GM19455 (cell line): ENCODE results near the gene BARHL2.

Source experiments
- ATAC-seq: cut with Tn5 transposase; IDR thresholded peaks from one replicate; pipeline ENCODE4 v1.9.1; 2021; ENCODE audit not compliant: unreplicated experiment

BARHL2 gene

DNA sequence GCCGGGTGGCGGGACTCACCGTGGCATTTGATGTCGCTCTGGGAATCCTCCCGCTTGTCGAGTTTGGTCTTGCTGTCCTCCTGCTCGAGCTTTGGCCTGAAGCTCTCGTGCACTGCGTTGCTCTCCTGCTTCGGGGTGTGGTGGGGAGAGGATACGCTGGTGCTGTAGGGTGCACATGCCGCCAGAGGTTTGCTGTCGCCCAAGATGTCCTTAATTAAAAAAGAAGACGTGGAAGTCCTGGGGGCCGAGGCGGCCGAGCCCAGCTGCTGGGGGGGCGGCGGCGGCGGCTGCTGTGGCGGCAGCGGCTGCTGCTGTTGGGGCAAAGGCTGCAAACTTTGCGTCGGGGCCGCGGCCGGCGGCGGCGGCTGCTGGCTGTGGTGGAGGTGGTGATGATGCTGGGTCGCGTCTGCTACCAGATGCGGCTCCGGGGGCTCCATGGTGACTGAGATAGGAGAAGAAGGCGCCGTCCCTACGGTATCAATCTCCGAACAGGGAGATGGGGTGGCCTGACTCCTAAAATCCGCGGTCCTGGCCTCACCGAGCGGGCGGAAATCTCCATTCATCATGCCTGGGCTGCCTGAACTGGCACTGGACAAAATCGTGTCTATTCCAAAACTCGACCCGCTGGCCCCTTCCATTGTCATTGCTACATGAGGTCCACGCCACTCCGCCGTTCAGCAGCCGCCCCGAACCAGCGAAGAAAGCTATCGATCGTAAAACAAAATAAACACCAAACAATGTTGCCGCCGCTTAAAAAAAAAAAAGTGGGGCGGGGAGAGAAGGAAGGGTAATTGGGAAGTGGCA is at the start of gene BARHL2:
Gene BARHL2, minus strand, starts transcription at position 751 of the 804 bp plus-strand sequence. Its CDS starts 107 bp downstream, at position 644.
- no peak for ATAC-seq

DNA sequence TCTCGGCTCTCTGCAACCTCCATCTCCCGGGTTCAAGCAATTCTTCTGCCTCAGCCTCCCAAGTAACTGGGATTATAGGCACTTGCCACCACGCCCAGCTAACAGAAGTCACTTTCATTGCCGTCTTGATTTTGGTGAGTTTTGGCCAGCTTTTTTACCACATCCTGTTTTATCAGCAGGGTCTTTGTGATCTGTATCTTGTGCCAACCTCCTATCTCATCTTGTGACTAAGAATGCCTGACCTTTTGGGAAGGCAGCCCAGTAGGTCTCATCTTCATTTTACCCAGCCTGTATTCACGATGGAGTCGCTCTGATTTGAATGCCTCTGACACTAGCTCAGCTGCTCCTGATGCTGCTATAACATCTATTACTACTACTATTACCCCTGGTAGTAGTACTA is 46.8 kb upstream of the BARHL2 start:
- no peak for ATAC-seq

DNA sequence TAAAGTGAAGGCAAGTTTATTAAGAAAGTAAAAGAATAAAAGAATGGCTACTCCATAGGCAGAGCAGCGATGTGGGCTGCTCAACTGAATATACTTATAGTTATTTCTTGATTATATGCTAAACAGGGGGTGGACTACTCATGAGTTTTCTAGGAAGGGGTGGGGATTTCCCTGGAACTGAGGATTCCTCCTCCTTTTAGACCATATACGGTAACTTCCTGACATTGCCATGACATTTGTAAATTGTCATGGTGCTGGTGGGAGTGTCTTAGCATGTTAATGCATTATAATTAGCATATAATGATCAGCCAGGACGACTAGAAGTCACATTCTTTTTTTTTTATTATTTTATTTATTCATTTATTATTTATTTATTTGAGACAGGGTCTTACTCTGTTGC is 46.4 kb upstream of the BARHL2 start:
- ATAC-seq, result no peak

DNA sequence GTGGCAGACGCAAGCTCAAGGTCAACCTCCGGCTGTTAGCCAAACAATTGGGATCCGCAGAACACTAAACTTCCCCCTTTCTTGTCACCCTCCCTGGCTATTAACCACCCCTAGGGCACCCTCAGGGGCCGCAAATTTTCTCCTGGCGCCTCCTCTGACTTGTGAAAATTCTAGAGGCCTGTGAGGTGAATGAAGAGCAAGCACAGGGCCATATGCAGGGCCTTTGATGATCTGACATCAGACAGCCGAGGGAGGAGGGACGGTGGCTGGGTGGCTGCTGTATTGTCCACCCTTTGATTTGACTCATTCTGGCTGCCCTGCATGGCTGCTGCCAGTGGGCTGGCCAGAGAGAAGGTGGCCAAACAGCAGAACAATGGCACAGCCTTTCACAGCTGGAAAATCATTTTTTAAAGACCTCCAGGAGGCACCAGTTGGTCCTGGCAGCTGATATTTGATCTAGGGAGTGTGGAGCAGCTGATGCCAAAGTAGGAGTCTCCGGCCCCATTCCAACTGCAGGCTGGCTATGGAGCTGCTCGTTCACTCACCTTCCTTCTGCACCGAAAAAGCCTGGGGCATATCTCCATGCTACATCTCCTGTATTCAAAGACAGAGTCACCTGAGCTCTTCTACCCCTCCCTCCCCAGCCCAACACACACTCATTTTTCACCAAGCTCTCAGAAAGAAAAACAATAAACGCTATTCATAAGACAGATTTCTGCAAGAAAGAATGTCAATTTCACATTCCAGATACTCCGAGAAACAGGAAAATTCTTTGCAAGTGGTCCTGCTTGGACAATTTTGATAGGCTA is 44.9 kb upstream of the BARHL2 start:
- no peak for ATAC-seq

DNA sequence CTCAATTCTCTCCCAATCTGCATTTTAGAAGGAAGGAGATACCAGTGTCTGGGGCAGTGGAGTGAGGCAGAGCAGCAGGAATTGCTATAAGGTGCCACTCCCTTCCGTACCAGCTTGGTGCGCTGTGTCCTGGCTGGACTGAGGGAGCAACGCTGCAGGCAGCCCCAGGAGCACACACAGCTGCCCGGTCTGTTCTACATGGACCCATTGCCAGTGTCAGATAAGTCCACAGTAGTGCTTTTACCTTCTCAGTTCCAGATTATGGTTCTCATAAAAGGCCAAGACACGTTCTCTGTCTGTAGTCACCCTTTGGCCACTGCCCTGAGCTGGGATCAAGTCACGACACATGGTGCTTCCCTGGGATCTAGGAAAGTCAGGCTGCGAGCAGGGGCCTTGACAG is 44.1 kb upstream of the BARHL2 start:
- no peak for ATAC-seq

DNA sequence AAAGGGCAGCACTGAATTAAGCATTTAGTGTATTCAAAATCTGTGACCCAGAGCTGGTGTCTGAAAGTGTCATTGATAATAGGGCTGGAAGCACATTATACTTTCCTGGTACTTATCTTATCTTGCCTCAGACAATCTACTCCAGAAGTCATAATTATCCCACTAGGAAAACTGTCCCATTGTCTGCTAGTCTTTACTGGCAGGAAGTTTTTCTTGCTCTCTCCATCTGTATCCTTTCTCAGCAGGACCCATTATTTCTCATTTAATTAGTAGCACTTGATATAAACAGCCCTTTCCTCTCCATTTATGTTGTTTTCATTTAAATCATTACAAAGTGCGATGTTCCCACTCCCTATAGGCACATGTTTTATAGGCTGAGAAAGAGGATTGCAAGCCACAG is 36.5 kb upstream of the BARHL2 start:
- no peak for ATAC-seq

DNA sequence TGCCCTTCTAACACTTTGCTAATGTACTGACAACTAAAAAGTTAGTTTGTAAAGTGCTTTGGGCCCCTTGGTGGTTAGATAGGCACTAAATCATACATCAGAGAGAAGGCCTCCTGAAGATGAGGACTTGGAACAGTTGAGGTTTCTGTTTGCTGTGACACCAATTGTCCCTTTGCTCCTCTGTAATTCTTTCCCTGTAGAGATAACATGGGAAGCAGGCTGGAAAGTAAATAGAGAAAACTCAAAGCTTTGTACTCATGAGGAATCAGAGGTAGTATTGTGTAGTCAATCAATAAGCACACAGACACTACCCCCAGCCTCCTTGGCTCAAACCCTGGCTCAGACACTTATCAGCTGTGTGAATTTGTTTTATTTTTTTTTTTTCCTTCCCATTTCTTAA is 31.6 kb upstream of the BARHL2 start:
- ATAC-seq, result no peak

DNA sequence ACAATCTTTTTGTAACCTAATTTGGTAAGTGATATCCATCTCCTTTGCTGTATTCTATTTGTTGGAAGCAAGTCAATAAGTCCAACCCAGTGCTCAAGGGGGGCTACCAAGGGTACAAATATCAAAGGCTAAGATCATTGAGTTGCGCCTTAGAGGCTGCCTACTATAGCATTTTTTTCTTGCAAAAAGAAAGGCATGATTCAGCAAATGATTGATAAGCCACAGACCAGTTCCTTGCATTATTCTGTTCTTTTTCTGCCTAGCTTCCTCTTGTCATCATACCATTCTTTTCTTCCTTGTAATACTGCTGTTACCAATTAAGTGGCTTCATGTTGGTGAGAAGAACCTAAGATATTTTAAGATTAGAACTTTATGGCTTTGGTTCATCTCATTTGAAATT is 29.8 kb upstream of the BARHL2 start:
- ATAC-seq, result no peak

DNA sequence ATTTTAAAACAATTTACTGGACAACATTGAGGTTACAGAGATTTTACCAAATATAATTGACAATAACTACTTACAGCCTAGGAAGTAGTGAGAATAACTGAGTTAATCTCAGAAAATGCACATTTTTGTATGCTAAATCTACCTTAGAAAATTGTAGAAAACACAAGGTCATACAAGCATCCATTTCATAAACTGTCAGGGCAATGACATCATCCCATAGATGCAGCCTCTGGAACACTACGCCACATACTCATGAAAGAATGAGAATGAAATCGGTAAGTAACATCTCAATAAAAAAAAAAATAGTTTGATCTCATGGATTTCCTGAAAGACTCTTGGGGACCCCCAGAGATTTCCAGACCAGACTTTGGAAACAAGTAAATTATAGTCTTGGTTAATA is 28.9 kb upstream of the BARHL2 start:
- no peak for ATAC-seq

DNA sequence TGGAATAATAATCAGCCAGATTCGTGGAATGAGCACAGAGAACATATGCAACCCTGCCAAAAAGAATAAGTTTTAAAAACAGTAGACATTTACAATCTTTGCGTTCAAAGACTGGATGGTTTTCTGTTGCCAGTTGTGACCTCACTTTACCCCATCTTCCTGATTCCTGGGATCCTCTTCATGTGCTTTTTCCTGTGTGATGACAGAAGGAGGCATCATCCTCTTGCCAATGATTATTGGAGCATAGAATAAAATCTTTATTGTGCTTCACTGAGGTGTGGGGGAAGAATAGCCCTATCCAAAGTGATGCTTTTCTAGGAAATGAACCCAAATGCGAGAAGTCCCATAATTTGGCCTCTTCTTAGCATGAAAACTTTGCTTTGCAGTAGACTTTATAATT is 15.0 kb upstream of the BARHL2 start:
- ATAC-seq, result no peak

DNA sequence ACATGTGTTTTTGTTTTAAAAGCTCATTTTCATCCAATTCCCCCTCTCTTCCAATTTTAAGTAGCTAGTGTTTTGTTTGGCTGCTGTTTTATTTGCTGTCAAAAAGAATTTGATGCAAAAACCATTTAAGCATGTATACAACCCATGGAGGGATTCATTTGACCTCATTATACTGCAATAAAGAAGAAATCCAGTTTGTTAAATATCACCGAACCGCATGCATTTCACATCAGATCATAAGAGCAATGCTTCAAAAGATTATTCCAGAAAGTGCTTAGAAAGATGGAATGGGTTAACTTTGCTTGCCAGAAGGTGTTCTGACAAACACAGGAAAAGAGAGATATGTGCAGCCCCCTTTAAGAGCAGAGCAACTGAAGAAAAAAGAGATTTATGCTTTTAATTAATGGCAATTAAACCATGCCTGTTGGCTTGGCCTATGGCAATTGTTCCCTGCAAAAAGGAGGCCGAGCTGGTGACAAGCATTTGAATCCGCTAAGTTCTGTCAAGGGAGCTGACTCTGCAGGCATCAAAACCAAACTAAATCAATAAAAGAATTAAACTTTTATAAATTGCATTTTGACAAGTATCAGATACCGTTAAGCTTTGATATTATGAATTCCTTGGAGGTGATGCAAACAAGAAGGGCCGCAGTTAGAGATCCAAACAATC is 14.4 kb upstream of the BARHL2 start:
- no peak for ATAC-seq

DNA sequence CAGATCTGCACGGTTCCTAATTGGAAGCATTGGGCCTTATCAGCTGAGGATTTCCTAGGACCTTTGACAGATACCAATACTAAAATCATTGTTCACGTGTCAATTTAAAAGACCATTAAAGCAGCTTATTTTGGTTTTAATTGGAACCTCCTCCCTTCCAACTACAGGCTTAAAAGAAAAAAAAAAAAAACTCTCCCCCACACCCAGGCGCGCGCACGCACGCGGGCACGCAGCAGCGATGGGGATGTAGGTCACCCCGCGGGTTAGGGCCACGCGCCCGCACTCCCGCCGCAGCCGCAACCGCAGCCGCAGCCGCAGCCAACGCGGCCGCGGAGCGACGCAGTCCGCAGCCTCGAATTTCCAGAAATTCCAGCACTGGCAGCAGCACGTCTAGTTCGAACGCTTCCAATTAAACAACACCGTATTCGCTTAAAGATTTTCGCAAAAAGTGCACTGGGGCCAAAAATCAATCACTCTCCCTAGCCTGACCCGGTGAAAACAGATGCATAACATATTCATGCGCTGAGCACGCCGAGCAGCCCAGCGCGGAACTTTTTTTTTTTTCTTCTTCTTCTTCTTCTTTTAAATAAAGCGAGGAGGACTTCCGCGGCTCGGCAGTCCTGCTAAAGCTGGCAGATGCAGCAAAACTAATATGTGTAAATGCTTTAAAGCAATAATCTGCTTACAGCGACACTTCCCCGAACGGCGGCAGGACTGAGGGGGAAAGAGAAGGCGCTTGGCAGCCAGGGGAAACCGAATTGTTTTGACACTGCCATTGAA is 13.3 kb upstream of the BARHL2 start:
- no peak for ATAC-seq

DNA sequence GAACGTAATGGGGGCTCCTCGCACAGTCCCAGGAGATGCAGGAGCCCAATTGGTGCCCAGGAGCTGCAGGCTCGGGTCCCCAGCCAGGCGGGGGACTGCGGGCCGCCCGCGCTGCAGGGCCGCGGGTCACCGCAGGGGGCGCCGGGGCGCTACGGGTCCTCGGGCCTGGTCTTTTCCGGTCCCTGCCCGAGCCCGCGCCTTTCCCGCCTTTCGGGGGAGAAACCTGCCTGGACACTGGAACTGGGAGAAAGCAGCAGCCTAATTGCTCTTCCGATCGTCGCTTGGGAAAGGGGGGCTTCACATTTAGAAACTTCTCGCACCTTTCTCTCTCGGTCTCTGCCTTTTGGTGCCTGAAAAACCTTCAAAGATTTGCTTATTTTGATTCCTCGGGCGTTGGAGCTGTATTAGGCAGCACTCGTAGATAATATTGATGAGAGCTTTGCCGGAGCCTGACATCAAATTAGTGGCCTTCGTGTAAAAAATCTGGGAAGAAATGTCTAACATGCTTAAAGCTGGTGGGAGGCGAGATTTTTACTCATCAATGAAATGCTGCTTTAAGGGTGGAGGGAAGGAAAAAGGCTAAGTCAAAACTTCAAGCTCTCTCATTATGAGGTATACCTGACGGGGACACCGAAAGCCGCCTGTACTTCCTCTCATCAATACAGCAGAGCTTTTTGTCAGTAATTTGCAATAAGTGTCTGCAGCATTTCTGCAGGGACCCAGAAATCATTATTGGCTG is 12.6 kb upstream of the BARHL2 start:
- ATAC-seq, result no peak

DNA sequence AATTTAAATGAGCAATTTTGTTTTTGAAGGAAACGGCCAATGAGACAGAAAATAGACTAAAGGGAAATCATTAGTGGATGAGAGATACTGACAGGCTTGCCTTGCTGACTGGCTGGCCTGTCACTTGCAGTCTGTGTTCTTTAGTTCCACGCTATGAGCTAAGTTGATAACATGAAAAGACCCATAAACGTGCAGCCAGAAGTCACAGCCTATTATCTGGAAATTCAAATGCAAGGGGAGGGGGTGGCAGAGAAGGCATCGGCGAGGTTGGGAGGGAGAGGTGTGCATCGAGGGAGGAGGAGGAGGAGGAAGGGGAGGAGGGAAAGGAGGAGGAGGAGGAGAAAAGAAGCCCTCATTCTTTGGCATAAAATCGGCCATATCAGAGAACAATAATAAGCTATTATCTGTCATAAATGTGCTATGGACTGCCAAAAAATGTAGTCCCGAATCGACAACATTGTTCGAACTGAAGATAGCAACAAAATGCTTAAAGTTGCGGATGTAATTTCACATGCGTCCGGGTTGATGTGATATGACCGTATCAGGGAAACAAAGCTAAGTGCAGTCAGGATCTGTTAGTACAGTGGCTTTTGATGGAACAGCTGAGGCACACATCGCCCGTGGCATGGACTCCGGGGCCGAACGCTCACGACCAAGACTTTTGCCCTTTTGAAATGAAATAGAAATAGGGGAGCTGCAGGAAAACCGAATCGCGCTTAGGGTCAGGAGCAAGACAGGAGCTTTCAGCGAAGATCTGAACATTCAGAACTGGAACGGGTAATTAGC is 11.6 kb upstream of the BARHL2 start:
- ATAC-seq, result no peak

DNA sequence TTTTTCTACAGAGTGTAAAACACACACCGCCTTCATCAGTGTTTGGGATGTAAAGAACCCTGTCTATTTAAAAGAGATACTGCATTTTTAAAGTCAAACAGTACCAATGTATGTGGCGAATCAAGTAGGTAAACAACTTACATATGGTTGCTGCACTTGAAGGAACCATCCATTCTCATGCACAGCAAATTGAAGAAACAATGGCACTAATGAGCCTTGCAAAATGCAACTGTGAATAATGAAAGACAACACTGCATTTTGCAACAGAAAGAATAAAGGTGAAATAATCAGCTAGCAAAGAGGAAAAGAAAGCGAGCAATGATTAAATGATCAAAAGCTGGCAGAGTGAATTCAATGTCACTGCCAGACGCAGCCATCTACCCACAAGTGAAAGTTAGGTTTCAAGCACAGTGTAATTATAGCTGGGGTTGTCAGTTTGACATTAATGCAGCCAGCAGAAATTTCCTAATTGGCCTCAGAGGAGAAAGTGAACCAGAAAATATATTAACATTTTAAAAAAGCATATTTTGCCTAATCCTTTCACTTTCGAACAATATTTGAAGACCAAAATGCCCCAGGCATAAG is 10.9 kb upstream of the BARHL2 start:
- no peak for ATAC-seq

DNA sequence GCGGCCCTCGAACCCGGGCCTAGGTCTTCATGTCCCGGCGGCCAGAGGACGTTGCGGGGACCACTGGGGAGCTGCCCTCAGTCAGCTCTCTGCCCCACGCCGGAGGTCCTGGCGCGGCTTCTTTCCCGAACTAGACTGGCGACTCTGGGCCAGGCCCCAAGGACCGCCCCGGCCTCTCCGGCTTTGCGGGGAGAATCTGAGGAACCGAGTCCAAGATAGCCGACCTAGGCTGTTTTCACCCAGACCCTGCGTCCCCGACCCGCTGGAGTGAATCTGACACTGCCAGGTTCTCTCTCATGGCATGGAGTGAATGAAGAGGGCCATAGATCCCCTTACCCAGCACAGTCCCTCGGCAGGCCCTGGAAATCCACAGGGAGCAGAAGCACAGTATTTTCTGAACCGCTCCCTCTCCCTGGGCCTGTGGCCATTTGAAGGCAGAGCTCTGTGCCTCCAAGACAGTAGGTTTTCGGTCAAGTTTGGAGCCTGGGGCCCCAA is 9.9 kb upstream of the BARHL2 start:
- no peak for ATAC-seq

DNA sequence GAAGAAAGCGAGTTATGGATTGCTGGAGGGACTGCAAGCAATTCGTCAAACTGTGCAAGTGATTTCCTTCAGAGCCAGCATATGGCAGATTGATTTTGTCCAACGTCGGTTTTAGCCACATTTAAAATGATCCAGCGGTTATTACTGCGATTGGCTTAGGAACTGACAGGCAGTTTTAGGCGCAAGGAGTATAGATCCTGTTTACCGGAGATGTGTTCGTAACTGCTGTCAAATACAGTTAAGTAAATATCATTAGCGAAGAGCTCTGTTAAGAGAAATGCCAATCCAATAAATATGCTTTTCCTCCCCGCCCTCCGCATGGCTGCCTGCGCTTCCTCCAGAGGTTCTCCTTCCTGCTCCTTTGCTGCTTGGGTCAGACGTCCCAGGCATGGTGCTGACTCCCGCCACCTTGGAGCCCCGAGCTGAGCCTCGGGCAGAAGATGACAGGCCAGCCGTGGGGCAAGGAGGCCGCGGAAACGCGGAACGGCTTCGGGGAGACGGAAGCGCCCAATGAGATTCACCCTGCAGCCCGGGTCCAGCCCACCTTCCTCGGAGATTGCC is 9.4 kb upstream of the BARHL2 start:
- no peak for ATAC-seq

DNA sequence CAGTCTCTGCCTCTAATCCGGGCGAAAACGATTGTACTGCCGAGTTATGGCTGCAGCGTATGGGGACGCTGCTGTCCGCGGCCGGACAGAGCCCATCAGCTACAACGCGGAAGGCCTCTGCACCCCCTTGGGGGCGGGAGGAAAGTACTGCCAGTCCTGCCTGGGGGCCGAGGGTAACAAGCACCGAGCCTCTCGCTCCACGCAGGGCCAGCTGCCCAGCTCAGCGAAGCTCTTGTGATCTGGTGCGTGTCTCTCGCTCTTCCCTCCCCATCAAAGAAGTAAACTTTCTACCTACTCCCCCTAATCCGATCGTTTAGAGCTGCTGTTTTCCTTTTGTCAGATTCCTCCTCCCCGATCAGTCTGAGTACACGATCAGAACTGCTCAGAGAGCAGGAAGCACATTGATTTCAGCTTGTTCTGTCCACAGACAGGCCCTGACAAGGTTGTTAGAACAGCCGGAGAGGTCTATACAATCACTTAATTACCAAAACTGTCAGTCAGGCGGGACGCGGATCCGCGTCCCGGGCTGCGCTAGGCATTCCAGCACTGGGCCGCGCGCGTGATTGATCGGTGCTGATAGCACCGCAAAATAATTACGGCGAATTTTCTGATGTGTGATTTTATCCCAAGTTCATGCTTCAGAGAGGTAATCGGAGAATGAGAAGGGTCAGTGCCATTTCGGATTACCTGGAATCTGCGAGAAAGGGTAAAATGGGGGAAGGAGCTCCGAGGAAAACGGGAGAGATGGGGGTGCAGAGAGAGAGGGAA is 8.7 kb upstream of the BARHL2 start:
- ATAC-seq, result no peak
